ENCODE measurements around the gene SUSD1.
A peak's percentile ranks its signal among the peaks of the same experiment; 100 is the strongest.

Gene SUSD1

DNA sequence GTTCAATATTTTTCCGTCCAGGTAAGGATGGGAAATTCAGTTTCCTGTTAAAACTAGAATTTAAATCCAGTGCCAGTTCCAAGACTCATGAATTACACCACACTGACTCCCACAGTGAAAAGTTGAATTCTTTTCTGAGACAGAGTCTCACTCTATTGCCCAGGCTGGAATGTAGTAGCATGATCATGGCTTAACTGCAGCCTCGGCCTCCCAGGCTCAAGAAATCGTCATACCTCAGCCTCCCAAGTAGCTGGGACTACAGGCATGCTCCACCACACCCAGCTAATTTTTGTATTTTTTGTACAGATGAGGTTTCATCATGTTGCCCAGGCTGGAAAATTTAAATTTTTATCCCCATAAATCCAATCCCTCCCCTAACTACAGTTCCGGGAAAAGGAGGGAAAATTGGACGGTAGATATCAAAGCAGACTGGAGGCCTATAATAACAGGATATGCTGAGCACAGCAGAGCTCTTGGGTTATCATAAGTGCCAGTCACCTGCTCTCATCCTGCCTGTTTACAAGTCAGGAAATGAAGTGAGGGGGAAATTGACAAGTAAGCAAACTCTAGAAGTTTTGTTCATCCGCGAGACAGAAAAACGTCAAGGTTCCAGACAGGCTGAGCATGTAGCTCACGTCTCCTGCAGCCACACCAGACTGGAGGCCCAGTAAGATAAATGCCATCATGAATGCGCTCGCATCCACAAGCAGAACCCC is 172.8 kb downstream of the SUSD1 start:
- Mint-ChIP-seq H3K27ac (no peak overlapping the region), H3K9me3 (no peaks in the 10 kb centered on the region), H3K4me3 (no peak overlapping the region), H3K27me3 (ENCODE audit: low read depth) (peaks cover 7% of the 10 kb centered on the region), H3K36me3 (ENCODE audit: low read depth) (no peaks in the 10 kb centered on the region), H3K4me1 (ENCODE audit: low read depth) (peaks cover 4% of the 10 kb centered on the region)
- DNase-seq (ENCODE audit: low spot score): no peak

DNA sequence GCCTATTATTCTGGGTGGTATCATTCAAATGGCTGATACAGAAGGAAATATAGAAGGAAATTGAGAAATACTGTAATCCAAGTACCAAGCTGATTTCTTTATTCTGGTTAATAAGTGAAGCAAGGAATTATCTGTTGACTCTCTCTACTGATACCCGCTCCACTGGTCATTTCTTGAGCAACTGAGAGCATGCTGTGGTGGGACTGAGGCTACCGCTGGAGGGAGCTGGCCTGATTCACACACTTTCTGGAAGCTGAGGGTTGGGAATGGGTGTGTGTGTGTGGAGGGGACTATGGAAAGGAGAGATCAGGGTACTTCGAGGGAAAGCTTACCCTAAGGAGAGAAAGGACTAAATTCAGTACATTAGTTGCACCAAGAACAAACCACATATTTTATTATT is 174.4 kb downstream of the SUSD1 start:
- no peaks in the 10 kb centered on the region for H3K36me3 Mint-ChIP-seq (ENCODE audit: low read depth)
- no peak overlapping the region for H3K27ac Mint-ChIP-seq
- no peaks in the 10 kb centered on the region for H3K9me3 Mint-ChIP-seq
- H3K4me3 Mint-ChIP-seq: no peak overlapping the region
- H3K27me3 Mint-ChIP-seq (ENCODE audit: low read depth): peaks cover 7% of the 10 kb centered on the region
- peaks cover 4% of the 10 kb centered on the region for H3K4me1 Mint-ChIP-seq (ENCODE audit: low read depth)
- DNase-seq (ENCODE audit: low spot score): no peak

DNA sequence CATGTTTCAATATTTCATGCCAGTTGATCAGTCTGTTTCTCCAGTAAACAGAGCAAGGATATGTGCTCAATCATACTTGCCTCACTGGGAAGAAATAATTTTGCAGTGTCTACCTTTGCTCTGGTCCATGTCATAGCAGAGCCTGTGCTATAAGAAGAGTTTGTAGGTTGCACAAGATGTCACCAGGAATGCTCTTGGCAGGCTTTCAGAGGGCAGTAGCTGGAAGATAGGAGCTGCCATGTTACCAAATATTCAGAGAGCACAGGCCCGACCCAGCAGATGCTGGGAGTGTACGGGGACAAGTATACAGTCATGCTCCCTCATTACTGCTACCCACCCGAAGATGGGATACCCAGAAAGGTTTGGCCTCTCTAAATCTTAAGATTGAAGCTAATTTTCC is 175.8 kb downstream of the SUSD1 start:
- no peak overlapping the region for H3K27ac Mint-ChIP-seq

DNA sequence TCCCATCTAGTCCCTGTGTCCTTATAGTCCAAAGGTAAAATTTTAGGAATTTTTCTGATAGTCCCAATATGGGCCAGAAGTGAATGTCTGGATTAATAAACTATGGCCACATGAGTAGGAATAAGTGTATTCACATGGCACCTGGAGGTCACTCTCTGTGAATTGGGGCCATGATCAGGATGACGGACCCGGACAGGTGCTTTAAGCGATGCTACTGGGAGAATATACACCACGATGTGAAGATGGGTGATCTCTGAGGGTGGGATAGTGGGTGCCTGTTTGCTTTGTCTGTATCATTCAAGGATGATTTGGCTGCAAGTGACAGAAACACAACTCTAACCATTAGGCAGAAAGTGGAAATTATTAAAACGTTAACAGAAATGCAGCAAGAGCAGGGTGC is 177.3 kb downstream of the SUSD1 start:
- no peak overlapping the region for H3K4me3 Mint-ChIP-seq
- H3K36me3 Mint-ChIP-seq (ENCODE audit: low read depth): no peaks in the 10 kb centered on the region
- no peak for DNase-seq (ENCODE audit: low spot score)
- no peak overlapping the region for H3K27ac Mint-ChIP-seq
- H3K4me1 Mint-ChIP-seq (ENCODE audit: low read depth): peaks cover 19% of the 10 kb centered on the region
- peaks cover 14% of the 10 kb centered on the region for H3K27me3 Mint-ChIP-seq (ENCODE audit: low read depth)
- H3K9me3 Mint-ChIP-seq: no peaks in the 10 kb centered on the region

More for the DNA sequence above, 175.8 kb downstream of the SUSD1 start:
- no peak for DNase-seq (ENCODE audit: low spot score)
- no peak overlapping the region for H3K4me3 Mint-ChIP-seq
- no peaks in the 10 kb centered on the region for H3K9me3 Mint-ChIP-seq
- peaks cover 13% of the 10 kb centered on the region for H3K27me3 Mint-ChIP-seq (ENCODE audit: low read depth)
- peaks cover 14% of the 10 kb centered on the region for H3K4me1 Mint-ChIP-seq (ENCODE audit: low read depth)
- H3K36me3 Mint-ChIP-seq (ENCODE audit: low read depth): no peaks in the 10 kb centered on the region

DNA sequence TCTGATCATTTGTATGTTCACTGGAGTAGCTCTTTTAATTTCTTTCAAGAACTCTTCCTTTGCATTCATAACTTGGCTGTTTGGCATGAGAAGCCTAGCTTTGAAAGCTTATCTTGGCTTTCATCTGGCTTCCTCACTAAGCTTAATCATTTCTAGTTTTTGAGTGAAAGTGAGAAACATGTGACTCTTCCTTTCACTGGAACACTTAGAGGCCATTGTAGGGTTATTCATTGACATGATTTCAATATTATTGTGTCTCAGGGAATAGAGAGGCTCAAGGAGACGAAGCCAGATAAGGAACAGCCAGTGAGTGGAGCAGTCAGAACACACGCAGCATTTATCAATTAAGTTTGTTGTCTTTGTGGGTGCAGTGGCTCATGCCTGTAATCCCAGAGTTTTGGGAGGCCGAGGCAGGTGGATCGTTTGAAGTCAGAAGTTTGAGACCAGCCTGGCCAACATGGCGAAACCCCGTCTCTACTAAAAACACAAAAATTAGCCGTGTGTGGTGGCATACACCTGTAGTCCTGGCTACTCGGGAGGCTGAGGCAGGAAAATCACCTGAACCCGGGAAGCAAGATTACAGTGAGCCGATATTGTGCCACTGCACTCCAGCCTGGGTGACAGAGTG is 180.2 kb downstream of the SUSD1 start:
- Mint-ChIP-seq H3K36me3 (ENCODE audit: low read depth) (peaks cover 2% of the 10 kb centered on the region), H3K9me3 (peaks cover 7% of the 10 kb centered on the region), H3K27ac (no peak overlapping the region), H3K27me3 (ENCODE audit: low read depth) (peaks cover 17% of the 10 kb centered on the region), H3K4me1 (ENCODE audit: low read depth) (peaks cover 19% of the 10 kb centered on the region), H3K4me3 (no peak overlapping the region)
- DNase-seq (ENCODE audit: low spot score): peak; percentile 29

DNA sequence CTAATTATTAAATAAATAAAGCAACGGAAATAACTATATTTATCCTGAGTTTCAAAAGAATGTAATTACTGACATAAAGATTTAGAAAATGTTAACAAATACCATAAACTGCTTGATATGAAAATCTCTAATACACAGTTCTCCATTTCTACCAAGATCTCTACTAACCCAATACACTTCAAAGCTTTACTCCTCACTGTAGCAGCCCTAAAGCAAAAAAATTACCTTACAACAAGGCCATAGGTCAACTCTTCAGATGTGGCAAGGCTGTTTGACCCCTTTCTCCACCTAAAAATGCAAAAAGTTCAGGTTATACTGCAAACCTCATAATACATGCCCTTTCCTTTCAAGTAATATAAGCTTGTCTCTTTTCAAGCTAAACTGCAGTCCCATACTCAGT is 181.8 kb downstream of the SUSD1 start:
- H3K4me1 Mint-ChIP-seq (ENCODE audit: low read depth): peaks cover 19% of the 10 kb centered on the region
- H3K9me3 Mint-ChIP-seq: peaks cover 7% of the 10 kb centered on the region
- peaks cover 2% of the 10 kb centered on the region for H3K36me3 Mint-ChIP-seq (ENCODE audit: low read depth)
- peaks cover 13% of the 10 kb centered on the region for H3K27me3 Mint-ChIP-seq (ENCODE audit: low read depth)
- DNase-seq (ENCODE audit: low spot score): no peak
- H3K27ac Mint-ChIP-seq: no peak overlapping the region
- no peak overlapping the region for H3K4me3 Mint-ChIP-seq

DNA sequence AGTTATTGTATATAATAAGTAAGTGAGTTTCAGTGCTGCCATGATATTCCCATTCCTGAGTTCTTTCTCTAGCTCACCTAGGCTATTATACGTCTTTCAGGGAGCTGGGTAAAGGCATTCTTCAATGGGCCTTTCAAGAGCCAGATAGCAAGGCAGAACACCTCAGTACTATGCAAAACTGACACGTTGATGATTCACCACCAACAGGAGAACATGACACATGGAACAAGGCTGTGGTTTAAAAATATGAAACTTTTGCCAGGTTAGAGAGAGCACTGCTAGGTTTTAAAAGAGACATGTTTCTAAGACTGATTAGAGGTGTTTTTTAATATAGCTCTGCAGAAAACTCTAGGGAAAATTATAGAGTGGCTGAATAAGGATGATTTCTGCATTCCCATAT is 182.6 kb downstream of the SUSD1 start:
- Mint-ChIP-seq H3K4me1 (ENCODE audit: low read depth) (peaks cover 19% of the 10 kb centered on the region), H3K27ac (no peak overlapping the region), H3K36me3 (ENCODE audit: low read depth) (peaks cover 2% of the 10 kb centered on the region), H3K4me3 (no peak overlapping the region), H3K9me3 (peaks cover 7% of the 10 kb centered on the region), H3K27me3 (ENCODE audit: low read depth) (peaks cover 13% of the 10 kb centered on the region)
- peak; percentile 52 for DNase-seq (ENCODE audit: low spot score)

DNA sequence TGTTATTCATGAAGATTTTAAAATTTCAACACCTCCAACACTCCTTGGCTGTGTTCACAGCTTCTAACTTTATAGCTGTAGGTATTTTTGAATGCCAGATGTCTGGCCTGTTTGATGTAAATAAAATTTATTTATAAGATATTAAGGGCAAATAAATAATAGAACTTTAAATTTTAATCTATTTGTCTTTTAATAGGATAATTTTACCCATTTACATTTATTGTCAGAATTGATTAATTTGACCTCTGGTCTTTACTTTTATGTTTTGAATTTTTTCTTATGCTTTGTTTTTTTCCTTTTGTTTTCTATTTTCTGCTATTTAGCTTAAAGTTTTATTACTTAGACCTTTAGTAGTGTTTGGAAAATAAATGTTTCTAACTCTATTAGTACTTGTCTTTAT is 183.9 kb downstream of the SUSD1 start:
- no peak overlapping the region for H3K4me3 Mint-ChIP-seq
- peaks cover 7% of the 10 kb centered on the region for H3K9me3 Mint-ChIP-seq
- H3K4me1 Mint-ChIP-seq (ENCODE audit: low read depth): peaks cover 20% of the 10 kb centered on the region
- no peak for DNase-seq (ENCODE audit: low spot score)
- no peak overlapping the region for H3K27ac Mint-ChIP-seq
- peaks cover 13% of the 10 kb centered on the region for H3K27me3 Mint-ChIP-seq (ENCODE audit: low read depth)
- peaks cover 2% of the 10 kb centered on the region for H3K36me3 Mint-ChIP-seq (ENCODE audit: low read depth)
